HL-60 (cell line): ENCODE measurements around the gene FRAS1.

Experiments
- DNase-seq, 2 experiments: peaks; one replicate each; pipeline ENCODE4 v3.0.0-alpha.2; 2010 to 2020; ENCODE audit warnings: low read depth in 1 of 2, low spot score in 1 of 2
- H3K27ac ChIP-seq: fragments of 250-450 bp; sonication (Bioruptor Pico); replicated peaks from 2 replicates; pipeline ENCODE4 v1.5.1; 2020; ENCODE audit warnings: mild to moderate bottlenecking, moderate library complexity
- H3K27me3 ChIP-seq: fragments of 250-450 bp; sonication (Bioruptor Pico); 2 replicates; pipeline ENCODE4 v1.5.1; 2021; ENCODE audit warnings: mild to moderate bottlenecking, moderate library complexity; ENCODE audit not compliant: insufficient read depth, poor library complexity, severe bottlenecking
- H3K4me3 ChIP-seq: replicated peaks from 2 replicates; pipeline ENCODE4 v1.5.1; 2011; ENCODE audit warnings: mild to moderate bottlenecking, control low read depth, low read length; ENCODE audit not compliant: insufficient read depth
- CTCF ChIP-seq: IDR thresholded peaks from one replicate; pipeline ENCODE4 v1.5.1; 2011; ENCODE audit warnings: low read length, control low read depth, inconsistent platforms; ENCODE audit not compliant: insufficient read depth
- GABPA ChIP-seq: IDR thresholded peaks from 2 replicates; pipeline ENCODE4 v1.6.1; 2012; ENCODE audit warnings: low read depth
- POLR2AphosphoS5 ChIP-seq: IDR thresholded peaks from 2 replicates; pipeline ENCODE4 v1.6.1; 2012; ENCODE audit warnings: low read depth
- REST ChIP-seq: IDR thresholded peaks from 2 replicates; pipeline ENCODE4 v1.6.1; 2012; ENCODE audit warnings: low read depth; ENCODE audit not compliant: insufficient replicate concordance
- SPI1 ChIP-seq: IDR thresholded peaks from 2 replicates; pipeline ENCODE4 v1.6.1; 2012; ENCODE audit warnings: low read depth, mild to moderate bottlenecking, borderline replicate concordance

FRAS1 gene

GRCh38 chr4:78509043-78509442, 451.9 kb downstream of the FRAS1 start:
- TF ChIP-seq POLR2AphosphoS5: no peak
- TF ChIP-seq GABPA: no peak
- H3K27me3 ChIP-seq: peaks cover 4% of the 10 kb centered on the region
- DNase-seq: no peak
- no peak overlapping the region for H3K4me3 ChIP-seq
- H3K27ac ChIP-seq: no peak overlapping the region

DNA sequence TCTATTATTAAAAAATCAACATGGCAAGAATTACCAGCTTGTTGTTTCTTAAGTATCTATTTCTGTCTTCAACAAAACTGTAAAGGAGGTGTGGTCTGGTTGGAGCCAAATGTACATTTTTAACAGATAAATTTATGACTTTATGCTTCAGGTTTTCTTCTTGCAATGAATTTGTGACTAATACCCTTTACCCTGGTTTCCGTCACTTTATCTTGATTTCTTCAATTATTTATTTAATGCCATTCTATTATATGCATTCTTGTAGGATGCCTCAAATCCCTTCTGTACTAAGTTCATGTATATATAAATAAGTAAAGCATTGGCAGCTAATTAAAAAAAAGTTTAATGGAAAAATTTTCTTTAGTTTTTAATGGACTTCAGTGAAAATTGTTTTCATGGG, 453.0 kb downstream of the FRAS1 start:
- TF ChIP-seq POLR2AphosphoS5: no peak
- TF ChIP-seq SPI1: no peak
- TF ChIP-seq REST: no peak
- TF ChIP-seq GABPA: no peak
- TF ChIP-seq CTCF: no peak

DNA sequence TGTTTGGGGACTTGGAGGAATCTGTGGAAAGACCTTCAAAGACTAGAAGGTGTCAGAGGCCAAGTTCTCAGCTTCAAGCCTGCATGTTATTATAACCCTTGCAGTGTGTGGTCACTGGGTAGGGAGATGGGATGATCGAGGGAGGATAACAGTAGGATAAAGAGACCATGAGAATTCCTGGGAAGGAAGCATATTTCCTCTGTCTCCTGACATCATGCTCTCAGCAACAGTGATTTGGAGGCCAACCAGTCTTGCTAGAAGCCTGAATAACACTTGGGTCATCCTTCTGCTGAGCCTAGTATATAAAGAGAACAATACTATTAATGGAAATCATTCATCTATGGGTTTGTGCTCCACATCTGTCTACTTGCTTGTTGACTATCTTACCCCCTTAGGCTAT, 453.6 kb downstream of the FRAS1 start:
- Histone ChIP-seq H3K27me3 (peaks cover 4% of the 10 kb centered on the region), H3K4me3 (no peak overlapping the region), H3K27ac (no peak overlapping the region)
- TF ChIP-seq POLR2AphosphoS5 (no peak), SPI1 (no peak), REST (no peak), CTCF (no peak), GABPA (no peak)
- no peak for DNase-seq

More for the DNA sequence above, 453.0 kb downstream of the FRAS1 start:
- peaks cover 4% of the 10 kb centered on the region for H3K27me3 ChIP-seq
- no peak overlapping the region for H3K27ac ChIP-seq
- H3K4me3 ChIP-seq: no peak overlapping the region
- DNase-seq: no peak

DNA sequence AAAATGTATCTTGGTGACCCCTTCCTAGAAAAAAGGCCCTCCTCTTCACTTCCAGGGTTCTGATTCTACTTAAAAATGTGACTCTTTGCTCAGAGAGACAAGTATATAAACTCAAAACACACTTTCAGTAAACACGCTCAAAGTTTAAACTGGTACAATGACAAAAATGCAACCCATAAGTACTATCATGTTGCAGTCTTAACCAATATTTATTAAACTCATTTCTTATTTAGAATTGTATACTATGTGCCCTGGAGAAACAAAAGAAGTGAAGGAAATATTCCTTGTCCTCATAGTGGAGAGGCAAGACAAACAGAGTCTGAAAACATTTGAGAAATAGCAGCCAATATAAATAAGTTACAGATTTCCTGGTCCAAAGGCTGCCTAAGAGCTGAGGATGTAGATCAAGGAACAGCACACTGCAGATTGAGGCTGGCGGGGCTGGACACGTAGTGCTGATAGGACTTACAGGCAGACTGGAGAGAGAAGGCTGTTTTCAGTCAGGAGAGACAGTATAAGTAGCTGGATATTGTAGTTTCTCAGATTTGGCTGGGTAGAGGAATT, 455.3 kb downstream of the FRAS1 start:
- TF ChIP-seq GABPA (no peak), REST (no peak), CTCF (no peak), SPI1 (no peak), POLR2AphosphoS5 (no peak)
- no peak for DNase-seq
- H3K4me3 ChIP-seq: no peak overlapping the region
- no peak overlapping the region for H3K27ac ChIP-seq
- H3K27me3 ChIP-seq: peaks cover 4% of the 10 kb centered on the region
